Bronchial smooth muscle cell (primary cell): Measurements from ENCODE around the gene MTG2. TPM values are rescaled to one million over a fixed set of nuclear protein-coding genes. Genes with fewer than 3 reads are reported as not detected.

Experiments used
- total RNA-seq: library from RNA; depleted of rRNA; stranded (reverse); fragments of >200 nt; gene quantifications from 2 replicates; pipeline ENCODE4 v1.2.1, GENCODE V29; 2014

Gene MTG2, protein sequence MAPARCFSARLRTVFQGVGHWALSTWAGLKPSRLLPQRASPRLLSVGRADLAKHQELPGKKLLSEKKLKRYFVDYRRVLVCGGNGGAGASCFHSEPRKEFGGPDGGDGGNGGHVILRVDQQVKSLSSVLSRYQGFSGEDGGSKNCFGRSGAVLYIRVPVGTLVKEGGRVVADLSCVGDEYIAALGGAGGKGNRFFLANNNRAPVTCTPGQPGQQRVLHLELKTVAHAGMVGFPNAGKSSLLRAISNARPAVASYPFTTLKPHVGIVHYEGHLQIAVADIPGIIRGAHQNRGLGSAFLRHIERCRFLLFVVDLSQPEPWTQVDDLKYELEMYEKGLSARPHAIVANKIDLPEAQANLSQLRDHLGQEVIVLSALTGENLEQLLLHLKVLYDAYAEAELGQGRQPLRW
- 19.9 and 20.7 TPM in 2 replicates for total RNA-seq

DNA sequence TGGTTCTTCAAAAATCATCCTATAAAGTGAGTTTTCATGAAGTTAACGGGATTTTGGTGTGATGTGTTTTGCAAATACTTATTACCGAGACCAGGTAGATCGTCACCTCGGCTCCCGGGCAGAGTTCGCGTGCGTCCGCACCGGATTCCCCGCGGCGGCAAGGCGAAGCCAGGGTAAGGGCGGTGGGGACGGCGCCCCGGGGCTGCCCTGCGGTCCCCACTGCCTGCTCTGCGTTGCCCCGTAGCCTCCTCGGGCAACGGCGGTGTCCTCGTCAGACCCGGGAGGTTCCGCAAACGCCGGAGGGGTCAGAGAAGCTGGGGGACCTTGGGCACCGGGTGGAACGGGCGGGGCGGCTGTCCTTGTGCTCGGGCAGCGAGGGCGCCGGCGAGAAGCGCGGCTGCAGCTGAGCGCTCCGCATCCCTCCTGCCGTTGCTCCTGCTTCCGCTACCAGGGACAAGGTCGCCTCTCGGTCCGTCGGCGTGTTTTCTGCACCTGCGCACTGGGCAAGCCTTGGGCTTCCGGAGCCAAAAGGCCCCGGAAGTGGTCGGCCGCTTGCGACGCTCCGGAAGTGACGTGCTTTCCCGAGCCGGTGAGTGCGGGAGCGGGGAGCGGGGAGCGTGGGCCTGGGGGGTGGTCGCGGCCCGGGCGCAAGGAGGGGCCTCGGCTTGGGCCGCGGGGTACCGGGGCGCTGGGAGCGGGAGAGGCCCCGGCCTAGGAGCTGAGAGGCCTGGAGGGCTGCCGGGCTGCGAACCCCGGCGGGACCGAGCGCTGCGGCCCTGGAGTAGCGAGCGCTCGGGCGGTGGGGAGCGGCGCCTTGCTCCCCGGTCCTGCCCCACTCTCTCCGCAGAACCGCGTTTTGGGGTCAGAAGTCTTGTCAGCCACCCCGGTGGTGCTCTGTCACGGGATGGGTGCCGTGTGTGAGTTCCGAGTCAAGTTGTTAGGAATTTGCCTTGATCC lies at the start of gene MTG2:
Gene MTG2 (plus strand): TSS at position 560 of the 957 bp plus-strand sequence. CDS start 10,393 bp downstream, outside the sequence.

DNA sequence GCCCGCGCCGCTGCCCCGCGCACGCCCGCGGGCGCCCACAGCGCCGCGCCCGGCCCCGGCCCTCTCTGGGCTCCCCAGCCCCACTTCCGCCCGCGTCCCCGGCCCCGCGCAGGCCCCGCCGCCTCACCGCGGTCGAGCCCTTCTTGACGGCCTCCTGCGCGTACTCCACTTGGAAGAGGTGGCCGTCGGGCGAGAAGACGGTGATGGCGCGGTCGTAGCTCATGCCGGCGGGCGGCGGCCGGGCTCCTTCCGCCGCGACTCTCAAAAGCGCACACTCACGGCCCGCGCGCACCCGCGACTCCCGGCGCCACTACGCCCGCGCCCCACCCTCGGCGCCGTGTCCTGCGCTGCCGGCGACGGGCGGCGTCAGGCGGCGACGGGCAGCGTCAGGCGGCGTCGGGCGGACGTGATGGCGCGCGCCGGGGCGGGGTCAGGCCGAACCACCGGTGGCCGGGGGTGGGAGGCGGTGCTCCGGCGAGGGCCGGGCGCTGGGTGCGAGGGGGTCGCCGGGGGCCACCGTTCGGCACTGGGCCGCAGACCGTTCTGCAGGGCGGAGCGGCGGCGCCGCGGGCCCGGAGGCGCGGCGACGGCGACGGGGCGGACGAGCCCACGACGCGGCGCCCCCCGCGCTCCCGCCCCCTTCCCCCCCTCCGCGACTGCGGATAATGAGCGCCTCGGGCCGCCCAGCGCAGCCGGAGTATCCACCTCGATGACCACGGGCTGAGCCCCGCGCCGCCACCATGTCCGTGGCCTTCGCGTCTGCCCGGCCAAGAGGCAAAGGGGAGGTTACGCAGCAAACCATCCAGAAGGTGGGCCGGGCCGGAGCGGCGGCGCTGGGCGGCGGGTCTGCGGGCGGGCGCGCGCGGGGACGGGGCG lies 39.5 kb upstream of the MTG2 start, which contains the start of the genes PSMA7 and SS18L1:
Gene PSMA7 (minus strand): TSS at position 314 of the 876 bp plus-strand sequence. CDS start 91 bp downstream, at position 223.
Gene SS18L1 (plus strand): TSS at position 689 of the 876 bp plus-strand sequence. CDS start 52 bp downstream, at position 741.

DNA sequence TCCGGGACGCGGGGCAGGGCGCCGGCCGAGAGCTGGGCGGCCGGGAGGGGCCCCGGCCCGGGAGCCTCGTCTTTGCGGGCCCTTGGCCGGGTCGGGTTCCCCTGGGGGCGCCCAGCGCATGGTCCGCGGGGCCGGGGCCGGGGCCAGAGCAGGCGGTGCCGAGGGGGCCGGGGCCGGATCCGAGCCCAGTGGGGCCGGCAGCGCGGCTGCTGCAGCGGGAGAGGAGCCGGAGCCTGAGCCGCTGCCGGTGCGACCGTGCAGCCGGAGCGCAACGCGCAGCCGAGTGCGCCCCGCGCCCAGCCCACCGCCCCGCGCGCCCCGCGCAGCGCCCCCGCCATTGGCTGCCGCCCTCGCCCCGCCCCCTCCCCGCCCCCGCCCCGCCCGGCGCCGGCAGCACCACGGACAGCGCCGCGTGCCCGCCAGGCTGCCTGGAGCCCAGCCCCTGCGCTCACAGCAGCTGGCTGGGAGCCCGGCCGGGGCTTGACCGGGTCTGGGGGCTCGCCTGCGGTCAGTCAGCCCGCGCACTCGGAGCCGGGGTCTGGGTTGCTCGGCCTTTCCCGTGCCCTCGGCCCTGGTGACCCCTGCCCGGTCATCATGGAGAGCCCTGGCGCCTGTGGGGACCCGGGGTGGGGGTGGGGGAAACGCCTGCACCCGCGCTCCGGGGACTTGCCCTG lies 37.3 kb downstream of the MTG2 start, which contains the start of gene HRH3:
Gene HRH3 (minus strand): TSS at position 287 of the 674 bp plus-strand sequence. CDS start 308 bp downstream, outside the sequence.

DNA sequence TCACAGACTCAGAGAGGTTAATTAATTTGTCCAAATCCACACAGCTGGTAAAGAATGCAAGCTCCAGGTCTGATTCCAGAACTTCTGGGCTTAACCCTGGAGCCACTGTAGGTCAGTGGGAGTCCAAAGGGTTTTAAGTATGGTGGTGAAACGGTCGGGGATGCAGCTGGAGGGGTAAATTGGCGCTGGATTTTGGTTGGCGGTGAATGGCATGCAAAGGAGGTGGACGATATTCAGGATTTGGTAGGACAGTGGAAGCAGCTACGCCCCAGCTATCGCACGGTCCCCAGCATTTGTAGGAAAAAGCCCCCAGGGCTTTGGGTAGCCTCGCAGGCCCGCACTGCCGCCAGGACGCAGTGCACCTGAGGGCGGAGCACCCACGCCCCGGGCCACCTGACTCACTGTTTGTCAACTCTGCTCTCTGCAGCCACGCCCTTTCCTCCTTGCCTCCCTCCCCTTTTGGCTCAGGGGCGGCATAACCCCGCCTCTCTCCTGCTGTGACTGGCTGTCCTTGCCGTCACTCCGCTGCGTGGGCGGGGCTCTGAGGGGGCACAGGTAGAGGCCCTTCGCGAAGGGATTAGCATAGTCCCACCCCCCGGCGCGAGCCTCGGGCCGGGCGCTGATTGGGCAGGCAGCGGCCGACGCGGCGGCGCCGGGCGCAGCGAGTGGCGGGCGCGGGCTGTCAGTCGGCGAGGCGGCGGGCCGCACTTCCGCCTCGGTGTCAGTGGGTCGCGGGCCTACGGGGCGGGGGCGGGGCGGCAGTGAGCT lies 55.2 kb downstream of the MTG2 start, which contains the start of gene OSBPL2:
Gene OSBPL2 (plus strand): TSS at position 721 of the 768 bp plus-strand sequence. CDS start 17,664 bp downstream, outside the sequence.

Other genes with a start within 250 kb of the MTG2 start
- 2.7 and 3.0 TPM in 2 replicates for gene TAF4, start 117.1 kb upstream of the MTG2 start, total RNA-seq
- 44.8 and 47.5 TPM in 2 replicates for gene LSM14B, start 60.6 kb upstream of the MTG2 start, total RNA-seq
- 311 and 391 TPM in 2 replicates for gene PSMA7, start 39.6 kb upstream of the MTG2 start, total RNA-seq
- gene SS18L1, start 39.3 kb upstream of the MTG2 start, total RNA-seq = 8.0 and 11.5 TPM in 2 replicates
- gene HRH3, start 37.2 kb downstream of the MTG2 start, total RNA-seq = not detected in 2 replicates
- 24.3 and 26.3 TPM in 2 replicates for gene OSBPL2, start 55.5 kb downstream of the MTG2 start, total RNA-seq
- 63.5 and 66.2 TPM in 2 replicates for gene ADRM1, start 120.0 kb downstream of the MTG2 start, total RNA-seq
- gene LAMA5, start 184.3 kb downstream of the MTG2 start, total RNA-seq = 6.4 and 12.5 TPM in 2 replicates
- gene RPS21, start 204.1 kb downstream of the MTG2 start, total RNA-seq = 1,716 and 2,994 TPM in 2 replicates
- gene CABLES2, start 224.3 kb downstream of the MTG2 start, total RNA-seq = 0.47 and 0.60 TPM in 2 replicates
- gene RBBP8NL, start 244.5 kb downstream of the MTG2 start, total RNA-seq = not detected in 2 replicates